NCI-H2227 (cell line): ENCODE results near the gene NCAPD2.
A peak's percentile ranks its signal among the peaks of the same experiment; 100 is the strongest.
"Not testable (repeated sequence)": the region's sequence is repeated elsewhere in the genome, so short reads cannot be mapped to it uniquely, and the experiment has no call there.

Source experiments
- DNase-seq: peaks from one replicate; lab custom pipeline; 2025; ENCODE audit not compliant: unreplicated experiment; lab: John Stamatoyannopoulos, UW

Gene NCAPD2

GRCh38 chr12:6492838-6493496, 935 bp upstream of the NCAPD2 start, which contains the start of gene MRPL51:
TSS of gene MRPL51 (minus strand) at chr12:6493262. CDS start at chr12:6493136, 126 bp downstream.
- DNase-seq = peak; percentile 94

DNA sequence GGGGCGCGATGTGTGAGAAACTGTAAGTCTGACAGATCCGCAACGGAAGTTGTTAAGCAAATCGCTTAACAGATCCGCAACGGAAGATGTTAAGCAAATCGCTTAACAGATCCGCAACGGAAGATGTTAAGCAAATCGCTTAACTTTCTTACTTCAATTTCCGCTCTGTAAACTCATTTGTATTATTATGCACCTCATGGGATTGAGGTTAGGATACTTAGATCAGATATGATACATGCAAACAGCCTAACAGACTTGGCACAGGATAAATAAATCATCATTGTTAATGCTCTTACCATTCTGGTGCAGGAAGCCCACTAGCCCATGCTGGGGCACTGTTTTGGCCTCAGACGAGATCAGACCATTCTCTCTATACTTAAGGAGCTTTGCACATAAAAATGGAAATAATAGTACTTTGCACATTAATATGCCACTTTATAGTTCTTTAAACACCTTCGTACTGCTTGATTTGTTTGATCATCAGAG, 399 bp downstream of the NCAPD2 start:
- DNase-seq = no peak

DNA sequence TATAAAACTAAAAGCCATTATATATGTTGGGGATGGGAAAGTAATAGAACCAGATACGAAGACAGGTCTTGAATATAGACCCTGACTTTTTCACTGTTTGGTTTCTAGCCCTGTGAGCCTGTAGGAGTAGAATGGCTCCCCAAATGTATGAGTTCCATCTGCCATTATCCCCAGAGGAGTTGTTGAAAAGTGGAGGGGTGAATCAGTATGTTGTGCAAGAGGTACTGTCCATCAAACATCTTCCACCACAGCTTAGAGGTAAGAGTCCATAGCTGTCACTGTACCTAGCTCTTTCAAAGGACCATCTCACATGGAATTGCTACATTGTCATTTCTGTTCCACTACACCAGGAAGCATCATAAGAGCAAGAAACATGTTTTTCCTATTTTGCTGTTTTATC, 1.1 kb downstream of the NCAPD2 start:
- DNase-seq = no peak

DNA sequence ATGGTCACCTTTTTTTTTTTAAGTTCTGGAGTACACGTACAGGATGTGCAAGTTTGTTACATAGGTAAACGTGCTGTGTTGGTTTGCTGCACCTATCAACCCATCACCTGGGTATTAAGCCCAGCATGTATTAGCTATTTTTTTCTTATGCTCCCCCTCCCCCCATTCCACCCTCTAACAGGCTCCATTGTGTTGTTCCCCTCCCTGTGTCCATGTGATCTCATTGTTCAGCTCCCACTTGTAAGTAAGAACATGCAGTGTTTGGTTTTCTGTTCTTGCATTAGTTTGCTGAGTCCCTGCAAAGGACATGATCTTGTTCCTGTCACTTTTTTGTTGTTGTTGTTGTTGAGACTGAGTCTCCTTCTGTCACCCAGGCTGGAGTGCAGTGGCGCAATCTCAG, 3.4 kb downstream of the NCAPD2 start:
- not testable (repeated sequence) for DNase-seq

GRCh38 chr12:6500466-6500865, 6.6 kb downstream of the NCAPD2 start:
- DNase-seq = no peak

DNA sequence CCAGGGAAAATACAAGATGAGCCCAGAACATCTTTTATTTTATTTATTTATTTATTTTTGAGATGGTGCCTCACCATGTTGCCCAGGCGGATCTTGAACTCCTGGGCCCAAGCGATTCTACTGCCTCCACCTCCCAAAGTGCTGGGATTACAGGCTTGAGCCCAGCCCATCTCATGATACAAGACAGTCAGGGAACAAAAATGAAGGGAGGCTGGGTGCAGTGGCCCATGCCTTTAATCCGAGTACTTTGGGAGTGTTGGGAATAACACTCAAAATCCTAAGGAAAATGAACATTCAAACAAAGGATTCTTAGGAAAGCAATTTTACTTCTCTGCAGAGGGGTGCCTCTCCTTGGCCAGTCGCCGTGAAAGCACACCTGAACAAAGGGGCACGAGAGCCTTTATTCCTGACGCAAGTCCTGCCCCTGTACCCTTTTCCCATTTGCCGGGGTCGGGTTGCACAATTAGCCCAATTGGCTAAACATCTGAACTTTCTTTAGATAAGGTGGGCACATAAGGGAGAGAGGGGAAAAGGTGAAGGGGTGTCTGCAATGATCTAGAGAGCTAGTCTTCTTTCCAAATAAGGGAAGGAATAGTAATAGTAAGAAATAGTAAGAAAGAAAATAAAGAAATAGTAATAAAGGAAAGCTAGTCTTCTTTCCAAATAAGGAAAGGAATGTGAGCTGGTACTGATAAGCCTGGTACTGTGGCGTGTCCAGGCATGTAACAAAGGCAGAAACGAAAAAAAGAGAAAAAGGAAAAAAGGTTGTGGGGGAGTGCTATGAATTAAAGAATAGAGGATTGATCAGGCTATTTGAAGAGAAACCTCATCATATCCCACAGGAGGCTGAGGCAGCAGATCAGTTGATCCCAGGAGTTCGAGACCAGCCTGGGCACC, 13.4 kb downstream of the NCAPD2 start:
- no peak for DNase-seq

- DNase-seq = no peak
Observed at GRCh38 chr12:6508087-6508486, 14.2 kb downstream of the NCAPD2 start.

GRCh38 chr12:6520186-6520585, 26.3 kb downstream of the NCAPD2 start:
- DNase-seq = no peak

DNA sequence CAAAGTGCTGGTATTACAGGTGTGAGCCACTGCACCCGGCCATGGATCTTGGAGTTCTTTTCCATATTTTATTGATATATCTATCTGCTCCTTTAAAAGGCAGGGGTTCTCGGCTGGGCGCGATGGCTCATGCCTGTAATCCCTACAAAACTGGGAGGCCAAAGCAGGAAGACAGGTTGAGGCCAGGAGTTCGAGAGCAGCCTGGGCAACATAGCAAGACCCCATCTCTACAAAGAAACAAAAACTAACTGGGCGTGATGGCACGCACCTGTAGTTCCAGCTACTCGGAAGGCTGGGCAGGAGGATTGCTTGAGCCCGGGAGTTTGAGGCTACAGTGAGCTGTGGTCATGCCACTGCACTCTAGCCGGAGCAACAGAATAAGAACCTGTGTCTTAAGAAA, 28.3 kb downstream of the NCAPD2 start:
- no peak for DNase-seq

GRCh38 chr12:6523708-6524107, 29.8 kb downstream of the NCAPD2 start:
- no peak for DNase-seq

GRCh38 chr12:6524648-6525047, 30.7 kb downstream of the NCAPD2 start:
- no peak for DNase-seq

DNA sequence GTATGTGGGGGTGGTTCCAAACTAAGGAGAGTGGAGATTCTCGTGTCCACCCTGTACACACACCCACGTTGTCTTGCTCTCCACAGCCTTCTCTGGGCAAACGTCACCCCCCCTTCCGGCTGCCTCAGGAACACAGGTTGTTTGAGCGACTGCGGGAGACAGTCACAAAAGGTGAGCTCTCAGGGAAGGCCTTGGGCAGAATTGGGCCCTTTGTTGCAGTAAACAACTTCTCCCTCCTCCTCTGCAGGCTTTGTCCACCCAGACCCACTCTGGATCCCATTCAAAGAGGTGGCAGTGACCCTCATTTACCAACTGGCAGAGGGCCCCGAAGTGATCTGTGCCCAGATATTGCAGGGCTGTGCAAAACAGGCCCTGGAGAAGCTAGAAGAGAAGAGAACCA, 32.3 kb downstream of the NCAPD2 start:
- no peak for DNase-seq

DNA sequence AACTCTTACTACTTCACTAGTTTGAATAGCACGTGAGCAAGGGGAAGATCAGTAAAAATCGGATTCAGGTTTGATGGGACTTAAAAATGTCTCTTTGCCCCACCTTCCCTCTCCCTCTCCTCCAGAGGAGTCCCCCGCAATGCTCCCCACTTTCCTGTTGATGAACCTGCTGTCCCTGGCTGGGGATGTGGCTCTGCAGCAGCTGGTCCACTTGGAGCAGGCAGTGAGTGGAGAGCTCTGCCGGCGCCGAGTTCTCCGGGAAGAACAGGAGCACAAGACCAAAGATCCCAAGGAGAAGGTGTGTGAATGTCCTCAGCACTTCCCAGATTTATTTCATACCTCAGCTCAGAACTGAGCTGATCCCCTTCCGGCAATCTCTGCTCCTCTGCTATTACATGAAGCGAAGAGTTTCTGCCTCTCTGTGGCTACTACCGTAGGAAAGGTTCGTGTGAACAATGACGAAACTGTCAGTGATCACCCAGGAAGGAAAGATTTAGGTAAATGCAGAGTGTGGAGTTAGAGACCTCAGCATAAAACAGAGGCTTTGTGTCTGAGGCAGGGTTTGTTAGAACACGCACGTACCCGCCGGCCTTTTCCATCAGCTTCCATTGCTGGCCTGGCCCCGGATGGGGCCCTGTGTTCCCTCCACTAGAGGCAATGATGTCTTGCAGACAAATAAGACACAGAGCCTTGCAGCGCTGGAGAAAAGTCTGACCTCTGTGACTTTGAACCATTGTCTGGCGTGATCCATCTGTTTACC, 33.0 kb downstream of the NCAPD2 start:
- no peak for DNase-seq

- no peak for DNase-seq
Observed at GRCh38 chr12:6527711-6528110, 33.8 kb downstream of the NCAPD2 start.

GRCh38 chr12:6528539-6529235, 34.8 kb downstream of the NCAPD2 start:
- no peak for DNase-seq

DNA sequence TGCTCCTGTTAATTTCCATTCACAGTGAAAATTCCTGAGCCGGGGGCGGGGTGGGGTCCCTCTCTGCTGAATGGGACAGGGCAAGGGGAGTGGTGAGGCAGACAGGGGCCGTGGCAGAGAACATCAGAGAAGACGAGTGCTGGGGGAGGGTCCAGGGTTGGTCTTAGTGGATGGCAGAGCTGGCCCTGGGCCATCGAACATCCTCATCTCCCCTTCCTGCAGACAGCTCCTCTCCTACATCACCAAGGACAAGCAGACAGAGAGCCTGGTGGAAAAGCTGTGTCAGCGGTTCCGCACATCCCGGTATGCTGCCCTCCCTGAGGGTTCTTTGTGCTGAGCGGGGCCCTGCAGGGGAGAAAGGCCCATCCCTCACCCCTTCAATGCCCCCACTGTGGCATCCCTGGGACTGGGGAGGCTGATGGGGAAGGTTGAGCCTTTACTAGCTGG, 35.4 kb downstream of the NCAPD2 start:
- no peak for DNase-seq

DNA sequence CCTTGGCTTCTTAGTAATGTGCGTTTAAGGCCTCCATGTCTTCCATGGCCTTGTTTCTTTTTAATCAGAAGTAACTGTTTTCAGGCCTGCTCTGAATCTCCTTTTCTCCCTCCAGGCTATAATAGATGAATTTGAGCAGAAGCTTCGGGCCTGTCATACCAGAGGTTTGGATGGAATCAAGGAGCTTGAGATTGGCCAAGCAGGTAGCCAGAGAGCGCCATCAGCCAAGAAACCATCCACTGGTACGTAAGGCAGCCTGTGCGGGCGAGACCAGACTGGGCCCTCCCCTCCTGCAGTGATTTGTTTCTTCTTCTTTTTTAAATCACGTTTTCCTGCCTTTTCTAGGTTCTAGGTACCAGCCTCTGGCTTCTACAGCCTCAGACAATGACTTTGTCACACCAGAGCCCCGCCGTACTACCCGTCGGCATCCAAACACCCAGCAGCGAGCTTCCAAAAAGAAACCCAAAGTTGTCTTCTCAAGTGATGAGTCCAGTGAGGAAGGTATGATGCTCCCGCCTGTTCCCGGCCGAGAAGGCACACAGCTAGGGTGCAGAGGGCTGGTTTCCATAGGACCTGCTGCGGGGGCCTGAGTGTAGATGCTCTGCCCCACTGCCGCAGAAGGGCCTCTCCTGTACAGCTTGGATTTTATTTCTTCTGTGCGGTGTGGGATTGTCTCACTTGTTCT, 36.8 kb downstream of the NCAPD2 start:
- no peak for DNase-seq

DNA sequence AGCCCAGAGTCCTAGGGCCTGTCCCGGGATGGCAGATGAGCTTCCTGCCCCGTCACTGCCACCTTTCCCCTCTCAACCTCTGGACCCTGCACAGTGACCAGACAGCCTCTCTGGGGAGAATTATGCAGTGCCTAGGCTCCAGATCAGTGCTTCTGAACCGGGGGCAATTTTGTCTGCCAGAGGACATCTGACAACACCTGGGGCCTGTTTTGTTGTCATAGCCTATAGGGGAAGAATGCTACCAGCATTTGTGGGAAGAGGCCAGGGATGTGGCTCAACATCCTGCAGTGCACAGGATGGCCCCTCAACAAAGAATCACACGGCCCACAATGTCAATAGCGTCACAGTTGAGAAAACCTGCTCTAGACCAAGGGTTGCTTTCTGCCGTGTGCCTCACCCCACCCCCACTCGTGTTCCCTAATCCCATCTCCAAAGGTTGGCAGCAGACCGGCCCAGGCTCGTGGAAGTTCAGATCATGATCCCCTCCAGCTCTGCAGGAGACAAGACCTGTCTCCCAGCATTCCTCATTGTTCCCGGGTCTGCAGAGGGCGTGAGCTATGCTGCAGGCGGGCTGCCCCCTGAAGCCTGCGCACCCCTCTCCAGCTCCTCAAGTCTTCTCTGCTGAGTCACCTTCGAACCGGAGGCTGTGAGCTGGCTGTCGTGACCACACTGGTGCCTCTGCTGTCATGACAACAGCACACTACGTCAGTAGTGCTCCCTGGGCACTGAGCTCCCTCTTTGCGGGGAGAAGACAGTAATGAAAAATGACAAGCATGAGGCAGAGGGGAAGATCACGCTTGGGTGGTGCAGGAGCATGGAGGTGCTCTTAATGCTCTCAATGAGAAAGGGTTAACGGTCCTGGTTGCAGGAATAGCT, 38.4 kb downstream of the NCAPD2 start:
- peak; percentile 72 for DNase-seq
